ENCODE measurements around the gene SLC35E2B. TPM values are rescaled to one million over a fixed set of nuclear protein-coding genes. Genes with fewer than 3 reads are reported as not detected.
"Not testable (repeated sequence)": the region's sequence is repeated elsewhere in the genome, so short reads cannot be mapped to it uniquely, and the experiment has no call there.

SLC35E2B gene
- total RNA-seq, 2 donors from 2014 or later: 41.5 to 57.8 TPM

GRCh38 chr1:1703796-1704195 is 11.2 kb upstream of the SLC35E2B start:
- Histone ChIP-seq H3K4me1 (no peaks in the 10 kb centered on the region), H3K36me3 (no peaks in the 10 kb centered on the region), H3K27me3 (no peaks in the 10 kb centered on the region), H3K9me3 (no peaks in the 10 kb centered on the region), H3K9ac (ENCODE audit: low read depth in 2 of 2, low read length in 2 of 2) (no peak overlapping the region), H3K27ac (no peak overlapping the region), H3K4me3 (no peak overlapping the region)
- no peak for TF ChIP-seq CTCF (IDR thresholded peaks at IDR 0.05)
- intact Hi-C loops (cut with DNase I): no loop called here
- no peak for DNase-seq

GRCh38 chr1:1702506-1702905 is 9.9 kb upstream of the SLC35E2B start:
- H3K9me3 ChIP-seq; H3K27ac ChIP-seq; H3K36me3 ChIP-seq; H3K27me3 ChIP-seq; H3K9ac ChIP-seq (ENCODE audit: low read depth in 2 of 2, low read length in 2 of 2); DNase-seq; intact Hi-C loops (cut with DNase I); H3K4me1 ChIP-seq; H3K4me3 ChIP-seq: not testable (repeated sequence)

- H3K9me3 ChIP-seq; H3K27ac ChIP-seq; DNase-seq; H3K4me1 ChIP-seq; H3K9ac ChIP-seq (ENCODE audit: low read depth in 2 of 2, low read length in 2 of 2); H3K27me3 ChIP-seq; intact Hi-C loops (cut with DNase I); H3K36me3 ChIP-seq; H3K4me3 ChIP-seq: not testable (repeated sequence)
Observed at GRCh38 chr1:1700557-1700956, 8.0 kb upstream of the SLC35E2B start.

GRCh38 chr1:1700067-1700466 is 7.5 kb upstream of the SLC35E2B start:
- intact Hi-C loops (cut with DNase I); H3K27me3 ChIP-seq; H3K9ac ChIP-seq (ENCODE audit: low read depth in 2 of 2, low read length in 2 of 2); H3K4me3 ChIP-seq; H3K27ac ChIP-seq; DNase-seq; H3K9me3 ChIP-seq; H3K4me1 ChIP-seq; H3K36me3 ChIP-seq: not testable (repeated sequence)

- not testable (repeated sequence) for H3K9me3 ChIP-seq; H3K4me1 ChIP-seq; H3K4me3 ChIP-seq; H3K27me3 ChIP-seq; H3K36me3 ChIP-seq; H3K9ac ChIP-seq (ENCODE audit: low read depth in 2 of 2, low read length in 2 of 2); DNase-seq; H3K27ac ChIP-seq
- intact Hi-C loops (cut with DNase I): loop anchor here (10.0 kb wide), 1 partner anchor 46 kb away; no protein-coding TSS in a partner anchor
Observed at GRCh38 chr1:1699061-1699460, 6.5 kb upstream of the SLC35E2B start.

- not testable (repeated sequence) for DNase-seq
Observed at GRCh38 chr1:1697358-1698183, 5.0 kb upstream of the SLC35E2B start.

GRCh38 chr1:1696431-1697357 is 4.1 kb upstream of the SLC35E2B start:
- H3K9ac ChIP-seq (ENCODE audit: low read depth in 2 of 2, low read length in 2 of 2); H3K4me1 ChIP-seq; H3K27ac ChIP-seq; H3K36me3 ChIP-seq; H3K9me3 ChIP-seq; DNase-seq; H3K4me3 ChIP-seq; H3K27me3 ChIP-seq: not testable (repeated sequence)
- intact Hi-C loops (cut with DNase I): loop anchor here (10.0 kb wide), 1 partner anchor 48 kb away; no protein-coding TSS in a partner anchor

More at GRCh38 chr1:1697358-1698183, 5.0 kb upstream of the SLC35E2B start:
- not testable (repeated sequence) for H3K27ac ChIP-seq; H3K9me3 ChIP-seq; H3K36me3 ChIP-seq; H3K4me1 ChIP-seq; H3K27me3 ChIP-seq; H3K4me3 ChIP-seq; H3K9ac ChIP-seq (ENCODE audit: low read depth in 2 of 2, low read length in 2 of 2)
- intact Hi-C loops (cut with DNase I): loop anchor here (10.0 kb wide), 1 partner anchor 47 kb away; no protein-coding TSS in a partner anchor

GRCh38 chr1:1692324-1692713 is 276 bp downstream of the SLC35E2B start:
- H3K27me3 ChIP-seq, H3K9me3 ChIP-seq, H3K36me3 ChIP-seq, H3K4me1 ChIP-seq: not testable (repeated sequence)
- intact Hi-C loops (cut with DNase I): loop anchor here (10.0 kb wide), 1 partner anchor 52 kb away; no protein-coding TSS in a partner anchor
- Histone ChIP-seq H3K9ac (ENCODE audit: low read depth in 2 of 2, low read length in 2 of 2) (peak overlapping the region; percentile 34 to 50), H3K27ac (peak overlapping the region; percentile 87), H3K4me3 (peak overlapping the region; percentile 51)
- peak; percentile 79 for DNase-seq

GRCh38 chr1:1691443-1691842 is 1.2 kb downstream of the SLC35E2B start:
- peak overlapping the region in 1 of 2 donors; percentile 43 for H3K9ac ChIP-seq (ENCODE audit: low read depth in 2 of 2, low read length in 2 of 2)
- DNase-seq, H3K27me3 ChIP-seq, H3K9me3 ChIP-seq, H3K36me3 ChIP-seq, H3K4me1 ChIP-seq, H3K27ac ChIP-seq, H3K4me3 ChIP-seq: not testable (repeated sequence)
- intact Hi-C loops (cut with DNase I): loop anchor here (10.0 kb wide), 1 partner anchor 53 kb away; no protein-coding TSS in a partner anchor

- DNase-seq; intact Hi-C loops (cut with DNase I); H3K36me3 ChIP-seq; H3K4me3 ChIP-seq; H3K4me1 ChIP-seq; H3K27ac ChIP-seq; H3K9ac ChIP-seq (ENCODE audit: low read depth in 2 of 2, low read length in 2 of 2); H3K9me3 ChIP-seq; H3K27me3 ChIP-seq: not testable (repeated sequence)
Observed at GRCh38 chr1:1689526-1689925, 3.1 kb downstream of the SLC35E2B start.
